GM12872 (cell line): ENCODE measurements around the gene UNC45A.

Source experiments
- TF ChIP-seq, protein P1 (sequence below): IDR thresholded peaks from 3 replicates; pipeline ENCODE4 v1.5.1; 2011; ENCODE audit warnings: low read depth, mild to moderate bottlenecking, low read length, moderate library complexity; ENCODE audit not compliant: insufficient read depth

Gene UNC45A

DNA sequence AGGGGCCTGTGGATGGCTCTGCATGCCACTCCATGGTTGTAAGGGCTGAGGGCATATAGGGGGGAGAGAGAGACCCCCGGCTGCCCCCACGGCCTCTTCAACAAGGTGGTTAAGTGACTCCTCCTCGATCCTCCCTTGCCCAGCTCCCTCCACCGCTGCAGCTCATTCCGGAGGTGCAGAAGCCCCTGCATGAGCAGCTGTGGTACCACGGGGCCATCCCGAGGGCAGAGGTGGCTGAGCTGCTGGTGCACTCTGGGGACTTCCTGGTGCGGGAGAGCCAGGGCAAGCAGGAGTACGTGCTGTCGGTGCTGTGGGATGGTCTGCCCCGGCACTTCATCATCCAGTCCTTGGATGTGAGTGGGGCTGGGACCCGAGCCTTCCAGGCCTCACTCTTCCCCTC is 44.2 kb upstream of the UNC45A start:
- TF ChIP-seq, protein P1, sequence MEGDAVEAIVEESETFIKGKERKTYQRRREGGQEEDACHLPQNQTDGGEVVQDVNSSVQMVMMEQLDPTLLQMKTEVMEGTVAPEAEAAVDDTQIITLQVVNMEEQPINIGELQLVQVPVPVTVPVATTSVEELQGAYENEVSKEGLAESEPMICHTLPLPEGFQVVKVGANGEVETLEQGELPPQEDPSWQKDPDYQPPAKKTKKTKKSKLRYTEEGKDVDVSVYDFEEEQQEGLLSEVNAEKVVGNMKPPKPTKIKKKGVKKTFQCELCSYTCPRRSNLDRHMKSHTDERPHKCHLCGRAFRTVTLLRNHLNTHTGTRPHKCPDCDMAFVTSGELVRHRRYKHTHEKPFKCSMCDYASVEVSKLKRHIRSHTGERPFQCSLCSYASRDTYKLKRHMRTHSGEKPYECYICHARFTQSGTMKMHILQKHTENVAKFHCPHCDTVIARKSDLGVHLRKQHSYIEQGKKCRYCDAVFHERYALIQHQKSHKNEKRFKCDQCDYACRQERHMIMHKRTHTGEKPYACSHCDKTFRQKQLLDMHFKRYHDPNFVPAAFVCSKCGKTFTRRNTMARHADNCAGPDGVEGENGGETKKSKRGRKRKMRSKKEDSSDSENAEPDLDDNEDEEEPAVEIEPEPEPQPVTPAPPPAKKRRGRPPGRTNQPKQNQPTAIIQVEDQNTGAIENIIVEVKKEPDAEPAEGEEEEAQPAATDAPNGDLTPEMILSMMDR: no peak

DNA sequence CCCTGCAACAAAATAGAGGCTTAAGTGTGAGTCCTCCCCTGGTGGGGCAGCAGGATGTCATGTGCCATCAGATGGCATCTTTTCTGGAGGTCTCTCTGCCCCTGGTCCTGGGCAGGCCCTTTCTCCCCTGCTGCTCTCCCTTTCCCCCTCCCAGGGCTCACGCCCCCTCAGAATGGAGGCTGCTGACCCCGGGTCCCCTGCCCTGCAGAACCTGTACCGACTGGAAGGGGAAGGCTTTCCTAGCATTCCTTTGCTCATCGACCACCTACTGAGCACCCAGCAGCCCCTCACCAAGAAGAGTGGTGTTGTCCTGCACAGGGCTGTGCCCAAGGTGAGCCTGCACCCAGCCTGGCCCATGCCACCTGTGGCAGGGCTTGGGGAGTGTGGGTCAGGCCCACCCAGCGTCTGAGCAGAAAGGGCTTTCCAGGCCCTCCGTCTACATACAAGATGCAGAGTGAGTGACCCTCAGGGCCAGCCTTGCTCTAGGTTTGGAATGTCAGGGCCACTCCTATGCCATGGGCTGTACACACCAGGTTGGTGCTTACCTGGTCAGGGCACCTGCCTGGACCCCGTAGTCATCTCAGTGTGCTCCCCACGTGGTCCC is 43.6 kb upstream of the UNC45A start:
- TF ChIP-seq, protein P1: no peak

DNA sequence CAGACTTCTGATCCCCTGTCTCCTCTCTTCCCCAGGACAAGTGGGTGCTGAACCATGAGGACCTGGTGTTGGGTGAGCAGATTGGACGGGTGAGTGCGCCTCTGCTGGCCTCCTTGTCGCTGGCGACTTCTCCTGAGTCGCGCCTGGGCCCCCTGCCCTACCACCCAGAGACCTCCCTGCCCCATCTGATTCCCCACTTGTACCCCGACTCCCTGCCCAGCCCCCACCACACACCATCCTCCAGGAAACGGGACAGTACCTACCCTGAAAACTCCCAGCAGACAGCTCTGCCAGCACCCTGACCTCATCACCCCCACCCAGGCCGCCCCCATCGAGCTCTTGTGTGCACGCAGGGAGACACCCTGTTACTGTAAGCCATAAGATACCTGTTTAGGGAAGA is 43.1 kb upstream of the UNC45A start:
- TF ChIP-seq, protein P1: no peak

DNA sequence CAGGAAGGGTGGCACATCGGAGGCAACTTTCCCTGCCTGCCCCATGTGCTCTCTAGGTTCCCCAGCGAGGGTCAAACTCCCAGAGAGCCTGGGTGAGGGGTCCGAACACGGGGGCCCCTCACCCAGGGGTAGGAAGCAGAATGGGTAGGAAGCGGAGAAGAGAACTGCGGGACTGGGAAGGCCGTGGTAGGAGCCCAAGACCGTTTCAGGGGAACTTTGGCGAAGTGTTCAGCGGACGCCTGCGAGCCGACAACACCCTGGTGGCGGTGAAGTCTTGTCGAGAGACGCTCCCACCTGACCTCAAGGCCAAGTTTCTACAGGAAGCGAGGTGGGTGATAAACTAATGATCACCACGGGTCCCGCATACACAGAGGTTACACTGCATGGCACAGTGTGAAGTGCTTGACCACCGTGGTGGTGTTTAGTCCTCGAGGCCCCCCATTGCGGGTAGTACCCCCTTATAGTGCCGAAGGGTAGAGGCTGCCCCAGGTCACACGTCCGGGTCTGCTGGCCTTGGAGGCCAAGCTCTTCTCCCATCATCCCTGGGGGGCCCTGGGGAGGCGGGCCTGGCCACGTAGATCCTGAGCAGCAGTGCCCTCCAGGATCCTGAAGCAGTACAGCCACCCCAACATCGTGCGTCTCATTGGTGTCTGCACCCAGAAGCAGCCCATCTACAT is 42.4 kb upstream of the UNC45A start:
- TF ChIP-seq, protein P1: no peak

DNA sequence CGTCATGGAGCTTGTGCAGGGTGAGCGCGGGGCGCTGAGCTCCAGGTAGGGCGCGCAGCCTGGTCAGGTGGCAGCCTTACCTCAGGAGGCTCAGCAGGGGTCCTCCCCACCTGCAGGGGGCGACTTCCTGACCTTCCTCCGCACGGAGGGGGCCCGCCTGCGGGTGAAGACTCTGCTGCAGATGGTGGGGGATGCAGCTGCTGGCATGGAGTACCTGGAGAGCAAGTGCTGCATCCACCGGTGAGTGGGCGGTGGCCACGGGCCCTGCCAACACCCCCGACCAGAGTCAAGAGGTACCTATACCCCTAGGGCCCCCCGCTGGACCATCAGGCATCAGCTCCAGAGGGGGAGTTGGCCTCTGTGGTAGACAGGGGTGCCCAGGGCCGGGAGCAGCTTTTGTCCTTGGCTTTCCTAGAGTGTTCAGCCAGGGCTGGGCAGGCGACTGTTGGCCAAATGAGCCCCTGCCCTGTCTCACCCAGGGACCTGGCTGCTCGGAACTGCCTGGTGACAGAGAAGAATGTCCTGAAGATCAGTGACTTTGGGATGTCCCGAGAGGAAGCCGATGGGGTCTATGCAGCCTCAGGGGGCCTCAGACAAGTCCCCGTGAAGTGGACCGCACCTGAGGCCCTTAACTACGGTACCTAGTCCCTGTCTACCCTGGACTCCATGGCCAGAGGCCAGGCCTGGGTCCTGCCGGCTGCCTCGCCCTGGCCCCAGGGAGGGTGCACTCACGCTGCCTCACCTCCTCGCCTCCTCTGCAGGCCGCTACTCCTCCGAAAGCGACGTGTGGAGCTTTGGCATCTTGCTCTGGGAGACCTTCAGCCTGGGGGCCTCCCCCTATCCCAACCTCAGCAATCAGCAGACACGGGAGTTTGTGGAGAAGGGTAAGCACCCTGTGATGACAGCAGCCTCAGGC is 41.7 kb upstream of the UNC45A start:
- TF ChIP-seq, protein P1: 0 out of 3 replicates have a peak, but pooled peaks have one; percentile 22

DNA sequence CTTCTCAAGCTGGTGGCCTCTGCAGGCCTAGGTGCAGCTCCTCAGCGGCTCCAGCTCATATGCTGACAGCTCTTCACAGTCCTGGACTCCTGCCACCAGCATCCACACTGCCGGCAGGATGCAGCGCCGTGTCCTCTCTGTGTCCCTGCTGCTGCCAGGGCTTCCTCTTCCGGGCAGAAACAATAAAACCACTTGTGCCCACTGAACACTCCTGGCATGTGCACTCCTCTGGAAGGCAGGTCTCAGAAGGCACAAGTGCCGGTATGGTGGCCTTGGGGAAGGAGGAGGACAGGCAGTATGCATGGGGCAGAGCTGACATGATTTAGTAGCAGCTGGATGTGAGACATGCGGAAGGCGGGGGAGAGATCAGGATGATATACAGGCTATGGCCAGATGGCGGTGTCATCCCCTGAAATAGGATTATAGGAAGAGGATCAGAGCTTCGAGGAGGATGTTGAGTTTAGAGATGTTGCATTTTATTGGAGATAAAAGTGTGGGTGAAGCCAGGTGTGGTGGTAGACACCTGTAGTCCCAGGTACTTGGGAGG is 39.4 kb upstream of the UNC45A start:
- TF ChIP-seq, protein P1: no peak

DNA sequence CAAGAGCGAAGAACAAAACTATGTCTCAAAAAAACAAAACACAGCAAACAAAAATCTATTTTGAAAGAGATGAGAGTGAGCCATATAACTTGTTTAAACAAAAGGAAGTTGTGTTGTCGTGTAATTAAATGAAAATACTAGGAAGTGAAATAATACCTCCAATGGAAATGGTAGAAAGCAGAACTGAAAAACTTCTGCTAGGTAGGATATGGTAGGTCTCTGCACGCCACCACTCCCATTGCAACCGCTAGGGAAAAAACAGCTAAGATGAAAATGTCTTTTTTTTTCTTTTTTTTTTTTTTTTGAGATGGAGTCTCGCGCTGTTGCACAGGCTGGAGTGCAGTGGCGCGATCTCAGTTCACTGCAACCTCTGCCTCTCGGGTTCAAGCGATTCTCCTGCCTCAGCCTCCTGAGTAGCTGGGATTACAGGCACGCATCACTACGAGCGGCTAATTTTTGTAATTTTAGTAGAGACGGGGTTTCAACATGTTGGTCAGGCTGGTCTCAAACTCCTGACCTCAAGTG is 37.9 kb upstream of the UNC45A start:
- TF ChIP-seq, protein P1: peak; percentile 20; the same call in 1 of the 3 replicates
